K562 (cell line): ENCODE results near the gene NECAB2. TPM values are rescaled to one million over a fixed set of nuclear protein-coding genes. Genes with fewer than 3 reads are reported as not detected.
A peak's percentile ranks its signal among the peaks of the same experiment; 100 is the strongest.

Experiments
- ATAC-seq: fragments of 200-7000 bp; cut with Tn5 transposase; 3 replicates; pipeline ENCODE4 v1.9.1; 2020; ENCODE audit warnings: moderate library complexity
- BruUV-seq: library from RNA; stranded (reverse); fragments of 400-500 nt; replicated peaks from 2 replicates; lab custom pipeline; 2021; lab: Mats Ljungman, UMichigan
- CTCF ChIA-PET: fragments of 300-600 bp; formaldehyde crosslinking; extraction: SDS; loops from one replicate; lab custom pipeline; 2021; ENCODE audit warnings: low intra/inter-chr PET ratio; lab: Yijun Ruan, JAX
- POLR2A ChIA-PET: fragments of 300-600, 350-650 bp; sonication (Branson Sonifier 250); formaldehyde crosslinking; extraction: SDS; loops from one replicate; lab custom pipeline; 2021; ENCODE audit warnings: antibody characterized with exemption, inconsistent platforms; lab: Yijun Ruan, JAX
- DNase-seq, 4 experiments: peaks; one replicate each; pipeline versions ENCODE4 v3.0.0 to v3.0.0-alpha.2; 2011 to 2018; ENCODE audit warnings: low spot score in 3 of 4, mixed read lengths in 3 of 4; ENCODE audit errors: extremely low read depth in 1 of 4
- FAIRE-seq: peaks from 2 replicates; lab custom pipeline; 2011; peaks lifted over from hg19 to GRCh38; lab: Jason Lieb, UNC
- H2AFZ ChIP-seq: 2 replicates; pipeline ENCODE4 v1.6.0; 2011; ENCODE audit warnings: low read depth, low read length, control low read depth, inconsistent platforms
- H3K27ac ChIP-seq: fragments of 200-600 bp; 3 replicates; pipeline ENCODE4 v1.8.0; 2011; ENCODE audit warnings: low read depth, mild to moderate bottlenecking, control low read depth, inconsistent platforms, low read length, moderate library complexity, mixed read lengths; ENCODE audit errors: extremely low read depth
- H3K27me3 ChIP-seq, 2 experiments: fragments of 300-600 bp in 1 of 2; 2 replicates in 1 of 2; 3 replicates in 1 of 2; pipeline versions ENCODE4 v1.6.0 to v1.8.0; 2011; ENCODE audit warnings: inconsistent platforms in 2 of 2, low read length in 2 of 2, mild to moderate bottlenecking in 1 of 2, mixed read lengths in 1 of 2, moderate library complexity in 1 of 2; ENCODE audit not compliant: control insufficient read depth in 2 of 2, insufficient read depth in 2 of 2
- H3K36me3 ChIP-seq: fragments of 300-600 bp; 3 replicates; pipeline ENCODE4 v1.8.0; 2011; ENCODE audit warnings: mild to moderate bottlenecking, low read length, inconsistent platforms; ENCODE audit not compliant: control insufficient read depth, insufficient read depth
- H3K4me1 ChIP-seq, 2 experiments: fragments of 200-600 bp in 1 of 2; replicated peaks in 1 of 2; 2 replicates in 1 of 2; 3 replicates in 1 of 2; pipeline versions ENCODE4 v1.5.1 to v1.8.0; 2011; ENCODE audit warnings: inconsistent platforms in 2 of 2, low read length in 2 of 2, mild to moderate bottlenecking in 1 of 2, mixed read lengths in 1 of 2, moderate library complexity in 1 of 2; ENCODE audit not compliant: control insufficient read depth in 2 of 2, insufficient read depth in 2 of 2
- H3K4me2 ChIP-seq: 2 replicates; pipeline ENCODE4 v1.6.1; 2011; ENCODE audit warnings: low read length, control low read depth, inconsistent platforms, mixed read lengths; ENCODE audit not compliant: insufficient read depth
- H3K4me3 ChIP-seq: fragments of 200-600 bp; sonication (generic), shearing (Covaris generic); 2 replicates; pipeline ENCODE4 v1.5.1; 2016; ENCODE audit warnings: control low read depth, inconsistent platforms
- H3K79me2 ChIP-seq: fragments of 200-600 bp; 3 replicates; pipeline ENCODE4 v1.8.0; 2011; ENCODE audit warnings: low read length, inconsistent platforms; ENCODE audit not compliant: control insufficient read depth, insufficient read depth
- H3K9ac ChIP-seq, 2 experiments: 2 replicates each; pipeline versions ENCODE4 v1.6.0 to v1.6.1; 2011; ENCODE audit warnings: low read depth in 2 of 2, low read length in 2 of 2, control low read depth in 1 of 2, inconsistent platforms in 1 of 2, mild to moderate bottlenecking in 1 of 2, mixed read lengths in 1 of 2; ENCODE audit not compliant: insufficient read depth in 1 of 2
- H3K9me1 ChIP-seq: one replicate; pipeline ENCODE4 v1.6.0; 2011; ENCODE audit warnings: inconsistent platforms, mild to moderate bottlenecking, low read length, moderate library complexity; ENCODE audit not compliant: control insufficient read depth, insufficient read depth
- H3K9me3 ChIP-seq: replicated peaks from 2 replicates; pipeline ENCODE4 v1.5.1; 2011; ENCODE audit warnings: low read depth, low read length, inconsistent platforms; ENCODE audit not compliant: control insufficient read depth, insufficient read depth
- H4K20me1 ChIP-seq: replicated peaks from 2 replicates; pipeline ENCODE4 v1.6.1; 2011; ENCODE audit warnings: low read length, inconsistent platforms, mixed read lengths; ENCODE audit not compliant: control insufficient read depth, insufficient read depth
- BRF2 ChIP-seq: IDR thresholded peaks from 3 replicates; pipeline ENCODE4 v1.6.1; 2011; ENCODE audit warnings: borderline replicate concordance, mild to moderate bottlenecking; ENCODE audit not compliant: insufficient read length, insufficient read depth
- CBX3 ChIP-seq, 2 experiments: IDR thresholded peaks; 1 replicate in 1 of 2; 2 replicates in 1 of 2; pipeline ENCODE4 v1.6.1; 2012; ENCODE audit warnings: inconsistent platforms in 2 of 2, low read length in 2 of 2, borderline replicate concordance in 1 of 2, control low read depth in 1 of 2
- KLF1 ChIP-seq: fragments of 450-650 bp; IDR thresholded peaks from 2 replicates; pipeline ENCODE4 v1.6.1; 2016; ENCODE audit warnings: missing genetic modification characterization, missing compliant biosample characterization
- RBBP5 ChIP-seq: fragments of 200-600 bp; sonication (generic); IDR thresholded peaks from 2 replicates; pipeline ENCODE4 v1.6.1; 2012; ENCODE audit warnings: borderline replicate concordance, mild to moderate bottlenecking, low read length, control low read depth, inconsistent platforms; ENCODE audit not compliant: insufficient read depth, poor library complexity, severe bottlenecking
- ZEB2 ChIP-seq: fragments of 450-650 bp; IDR thresholded peaks from 2 replicates; pipeline ENCODE4 v1.6.1; 2016
- ZFP1 ChIP-seq: fragments of 450-650 bp; formaldehyde crosslinking; IDR thresholded peaks from 2 replicates; pipeline ENCODE4 v1.4.0; 2020; ENCODE audit warnings: mild to moderate bottlenecking, mixed read lengths
- ZNF354B ChIP-seq: fragments of 250-450 bp; sonication (Bioruptor Pico); IDR thresholded peaks from 2 replicates; pipeline ENCODE4 v1.4.0; 2020
- WGBS: fragments of 100-300 bp; shearing (Covaris generic); methylation state at CpG from one replicate; pipeline ENCODE4 v1.1.6; 2016; ENCODE audit warnings: low coverage, mixed read lengths; ENCODE audit not compliant: insufficient coverage; ENCODE audit errors: missing lambda C conversion rate; 5-methylcytosine and 5-hydroxymethylcytosine counted together
- in situ Hi-C: fragments of 300-500 bp; cut with MboI; formaldehyde crosslinking; loops from 4 replicates; pipeline ENCODE4 v1.15.0; 2018; ENCODE audit warnings: inconsistent platforms, mixed read lengths
- intact Hi-C: fragments of 100-400 bp; cut with micrococcal nuclease; formaldehyde crosslinking; loops from 2 replicates; pipeline ENCODE4 v1.14.2; 2022
- polyA plus RNA-seq, 8 experiments: library from polyadenylated mRNA; depleted of rRNA in 4 of 8; stranded (reverse) in 5 of 8; unstranded in 3 of 8; fragments of >200 nt; fragmentation: Nextera tagmentation in 2 of 8; fragmentation: Illumina TruSeq in 1 of 8; extraction: Ambion mirVana in 2 of 8; extraction: Trizol in 1 of 8; gene quantifications; 2 replicates each; pipeline versions ENCODE4 v1.2.1 to v1.2.3, GENCODE V29; 2011 to 2014; ENCODE audit warnings: inconsistent platforms in 1 of 8, missing spikeins in 1 of 8
- total RNA-seq, 7 experiments: library from RNA; depleted of rRNA in 6 of 7; stranded (reverse); fragments of >200 nt in 6 of 7; fragmentation: Illumina TruSeq in 2 of 7; extraction: Trizol in 2 of 7; gene quantifications; 2 replicates each; pipeline versions ENCODE4 v1.2.1 to v1.2.3, GENCODE V29; 2011 to 2021; ENCODE audit warnings: low replicate concordance in 1 of 7
- TF ChIP-seq, protein P1 (sequence below): fragments of 250-450 bp; sonication (Bioruptor Pico); IDR thresholded peaks from 2 replicates; pipeline ENCODE4 v1.5.0; 2022; ENCODE audit warnings: mild to moderate bottlenecking

Gene NECAB2
- total and polyA plus RNA-seq, 9 of the 15 experiments (the other 6 are each of a cell fraction or from before 2014, with no cell fraction given): 0.03 to 0.28 TPM; not detected in 7

DNA sequence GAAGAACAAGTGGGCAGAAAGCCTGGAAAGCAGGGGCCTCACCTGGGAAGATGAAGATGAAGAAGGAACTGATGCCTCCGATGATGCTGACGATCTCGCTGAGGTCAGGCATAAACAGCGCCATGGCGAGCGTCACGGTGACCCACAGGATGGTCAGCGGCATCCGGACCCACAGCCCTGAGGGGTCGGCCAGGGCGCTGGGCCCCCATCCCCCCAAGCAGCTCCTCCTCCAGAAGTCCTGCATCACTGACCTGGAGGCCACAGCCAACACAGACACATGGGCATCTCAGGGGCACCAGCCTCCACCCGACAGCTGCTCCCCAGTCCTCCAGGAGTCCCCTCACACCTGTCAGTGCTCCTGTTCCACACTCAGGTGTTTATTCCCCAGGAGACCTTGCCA, 48.4 kb downstream of the NECAB2 start (continued):
- TF ChIP-seq BRF2 (no peak), ZEB2 (no peak)
- TF ChIP-seq, all 486 proteins: peak for 0

DNA sequence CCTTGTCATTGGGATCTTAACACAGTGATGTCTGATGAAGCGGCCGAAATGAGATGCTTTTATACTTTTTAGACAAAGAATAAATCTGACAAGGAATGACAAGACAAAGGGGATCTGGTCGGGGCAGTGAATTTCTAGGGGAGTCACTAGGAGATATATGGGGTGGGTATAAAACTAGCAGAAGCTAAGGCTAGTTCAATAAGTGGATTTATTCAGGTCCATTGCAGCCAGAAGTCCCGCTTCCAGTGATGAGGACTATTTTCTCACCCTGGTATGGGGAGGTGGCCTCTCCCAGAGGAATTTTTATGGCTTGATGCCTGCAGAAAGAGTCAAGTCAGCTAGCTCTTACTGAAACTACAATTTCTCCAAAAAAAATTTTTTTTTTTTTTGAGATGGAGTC, 50.7 kb downstream of the NECAB2 start:
- no peaks in the 10 kb centered on the region for H4K20me1 ChIP-seq
- H3K9me1 ChIP-seq: no peaks in the 10 kb centered on the region
- no peak for ATAC-seq
- H3K27ac ChIP-seq: no peak overlapping the region
- H3K79me2 ChIP-seq: no peaks in the 10 kb centered on the region
- no peak for FAIRE-seq
- TF ChIP-seq, protein P1, sequence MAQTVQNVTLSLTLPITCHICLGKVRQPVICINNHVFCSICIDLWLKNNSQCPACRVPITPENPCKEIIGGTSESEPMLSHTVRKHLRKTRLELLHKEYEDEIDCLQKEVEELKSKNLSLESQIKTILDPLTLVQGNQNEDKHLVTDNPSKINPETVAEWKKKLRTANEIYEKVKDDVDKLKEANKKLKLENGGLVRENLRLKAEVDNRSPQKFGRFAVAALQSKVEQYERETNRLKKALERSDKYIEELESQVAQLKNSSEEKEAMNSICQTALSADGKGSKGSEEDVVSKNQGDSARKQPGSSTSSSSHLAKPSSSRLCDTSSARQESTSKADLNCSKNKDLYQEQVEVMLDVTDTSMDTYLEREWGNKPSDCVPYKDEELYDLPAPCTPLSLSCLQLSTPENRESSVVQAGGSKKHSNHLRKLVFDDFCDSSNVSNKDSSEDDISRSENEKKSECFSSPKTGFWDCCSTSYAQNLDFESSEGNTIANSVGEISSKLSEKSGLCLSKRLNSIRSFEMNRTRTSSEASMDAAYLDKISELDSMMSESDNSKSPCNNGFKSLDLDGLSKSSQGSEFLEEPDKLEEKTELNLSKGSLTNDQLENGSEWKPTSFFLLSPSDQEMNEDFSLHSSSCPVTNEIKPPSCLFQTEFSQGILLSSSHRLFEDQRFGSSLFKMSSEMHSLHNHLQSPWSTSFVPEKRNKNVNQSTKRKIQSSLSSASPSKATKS: no peak
- TF ChIP-seq KLF1 (tag): no peak
- TF ChIP-seq RBBP5: no peak
- no peak for TF ChIP-seq ZNF354B (CRISPR knock-in tag)
- TF ChIP-seq CBX3 (IDR thresholded peaks at IDR 0.05; ENCODE audit: borderline replicate concordance in 1 of 2, low read length in 2 of 2): peak in 1 of 2 experiments; percentile 54; a peak in 1 of 3 replicates
- TF ChIP-seq ZFP1 (CRISPR knock-in tag): peak; percentile 80
- no peak overlapping the region for H2AFZ ChIP-seq
- ChIA-PET CTCF (no interaction called here), POLR2A (interaction anchor here (1.6 kb wide), 1 partner anchor 9 kb away, joined by 4 read pairs; no protein-coding TSS in a partner anchor)
- peaks cover 11% of the 10 kb centered on the region for H3K9me3 ChIP-seq
- DNase-seq: no peak
- H3K4me1 ChIP-seq: peaks cover 6 to 10% of the 10 kb centered on the region in 2 experiments; a peak in 3 of 5 replicates
- WGBS: 0% methylated on average over 4 of the region's 4 CpGs
- H3K4me3 ChIP-seq: no peak overlapping the region
- H3K36me3 ChIP-seq: no peaks in the 10 kb centered on the region
- H3K4me2 ChIP-seq: no peak overlapping the region
- intact Hi-C loops (no loop called here), in situ Hi-C loops (no loop called here)
- no TSS peak for BruUV-seq
- H3K27me3 ChIP-seq: peaks cover 36 to 62% of the 10 kb centered on the region in 2 experiments
- H3K9ac ChIP-seq: no peak overlapping the region
